ENCODE data around the gene FGA. TPM values are rescaled to one million over a fixed set of nuclear protein-coding genes. Genes with fewer than 3 reads are reported as not detected.

The FGA gene
- total and polyA plus RNA-seq, 9 of the 15 experiments (the other 6 are each of a cell fraction or from before 2014, with no cell fraction given), result 0.04 to 2.5 (median 0.07) TPM; not detected in 5

DNA sequence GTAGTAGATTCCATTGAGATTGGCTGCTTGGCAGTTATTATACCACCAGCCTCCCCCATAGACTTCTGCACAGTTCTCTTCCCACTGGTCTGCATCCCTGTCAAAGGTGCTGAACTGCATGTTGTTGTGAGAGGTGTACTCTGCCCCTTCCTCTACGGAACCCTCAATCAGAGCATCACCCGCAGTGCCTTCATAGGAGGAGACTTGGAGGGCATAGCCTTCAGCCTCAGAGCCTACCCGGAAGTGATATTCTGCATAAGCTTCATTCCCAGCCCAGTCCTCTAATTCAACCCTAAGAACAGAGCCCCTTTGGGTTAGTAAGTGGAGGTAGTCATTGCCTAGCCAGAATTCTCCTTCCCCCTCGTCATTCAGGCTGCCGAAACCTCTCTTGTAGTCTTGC, 6.3 kb downstream of the FGA start:
- CTCF ChIA-PET (ENCODE audit: low intra/inter-chr PET ratio), result no interaction called here
- no peak for TF ChIP-seq ZNF699 (CRISPR knock-in tag; IDR thresholded peaks at IDR 0.05; ENCODE audit: insufficient replicate concordance)
- TF ChIP-seq, protein P1, sequence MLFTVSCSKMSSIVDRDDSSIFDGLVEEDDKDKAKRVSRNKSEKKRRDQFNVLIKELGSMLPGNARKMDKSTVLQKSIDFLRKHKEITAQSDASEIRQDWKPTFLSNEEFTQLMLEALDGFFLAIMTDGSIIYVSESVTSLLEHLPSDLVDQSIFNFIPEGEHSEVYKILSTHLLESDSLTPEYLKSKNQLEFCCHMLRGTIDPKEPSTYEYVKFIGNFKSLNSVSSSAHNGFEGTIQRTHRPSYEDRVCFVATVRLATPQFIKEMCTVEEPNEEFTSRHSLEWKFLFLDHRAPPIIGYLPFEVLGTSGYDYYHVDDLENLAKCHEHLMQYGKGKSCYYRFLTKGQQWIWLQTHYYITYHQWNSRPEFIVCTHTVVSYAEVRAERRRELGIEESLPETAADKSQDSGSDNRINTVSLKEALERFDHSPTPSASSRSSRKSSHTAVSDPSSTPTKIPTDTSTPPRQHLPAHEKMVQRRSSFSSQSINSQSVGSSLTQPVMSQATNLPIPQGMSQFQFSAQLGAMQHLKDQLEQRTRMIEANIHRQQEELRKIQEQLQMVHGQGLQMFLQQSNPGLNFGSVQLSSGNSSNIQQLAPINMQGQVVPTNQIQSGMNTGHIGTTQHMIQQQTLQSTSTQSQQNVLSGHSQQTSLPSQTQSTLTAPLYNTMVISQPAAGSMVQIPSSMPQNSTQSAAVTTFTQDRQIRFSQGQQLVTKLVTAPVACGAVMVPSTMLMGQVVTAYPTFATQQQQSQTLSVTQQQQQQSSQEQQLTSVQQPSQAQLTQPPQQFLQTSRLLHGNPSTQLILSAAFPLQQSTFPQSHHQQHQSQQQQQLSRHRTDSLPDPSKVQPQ (CRISPR knock-in tag; IDR thresholded peaks at IDR 0.05; ENCODE audit: borderline replicate concordance), result no peak
- TF ChIP-seq CBX3 (IDR thresholded peaks at IDR 0.05; ENCODE audit: borderline replicate concordance in 1 of 2, low read length in 2 of 2), result no peak
- TF ChIP-seq, protein P2, sequence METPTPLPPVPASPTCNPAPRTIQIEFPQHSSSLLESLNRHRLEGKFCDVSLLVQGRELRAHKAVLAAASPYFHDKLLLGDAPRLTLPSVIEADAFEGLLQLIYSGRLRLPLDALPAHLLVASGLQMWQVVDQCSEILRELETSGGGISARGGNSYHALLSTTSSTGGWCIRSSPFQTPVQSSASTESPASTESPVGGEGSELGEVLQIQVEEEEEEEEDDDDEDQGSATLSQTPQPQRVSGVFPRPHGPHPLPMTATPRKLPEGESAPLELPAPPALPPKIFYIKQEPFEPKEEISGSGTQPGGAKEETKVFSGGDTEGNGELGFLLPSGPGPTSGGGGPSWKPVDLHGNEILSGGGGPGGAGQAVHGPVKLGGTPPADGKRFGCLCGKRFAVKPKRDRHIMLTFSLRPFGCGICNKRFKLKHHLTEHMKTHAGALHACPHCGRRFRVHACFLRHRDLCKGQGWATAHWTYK (CRISPR knock-in tag; IDR thresholded peaks at IDR 0.05), result no peak
- TF ChIP-seq POLR2A (conservative IDR thresholded peaks at IDR 0.05), result no peak
- TF ChIP-seq CSDE1 (IDR thresholded peaks at IDR 0.05), result no peak
- TF ChIP-seq ZNF444 (CRISPR knock-in tag; IDR thresholded peaks at IDR 0.05), result no peak
- TF ChIP-seq PHTF2 (CRISPR knock-in tag; IDR thresholded peaks at IDR 0.05), result no peak
- TF ChIP-seq ZNF586 (CRISPR knock-in tag; conservative IDR thresholded peaks at IDR 0.05), result no peak
- no peak for TF ChIP-seq NR2C1 (IDR thresholded peaks at IDR 0.05)
- TF ChIP-seq NR2C1 (tag; IDR thresholded peaks at IDR 0.05), result no peak
- TF ChIP-seq HDGF (IDR thresholded peaks at IDR 0.05), result no peak
- TF ChIP-seq ATF1 (CRISPR knock-in tag; IDR thresholded peaks at IDR 0.05), result no peak
- no peak for TF ChIP-seq ATF1 (tag; IDR thresholded peaks at IDR 0.05)
- no peak for TF ChIP-seq RBM25 (IDR thresholded peaks at IDR 0.05; ENCODE audit: low read depth, low read length, severe bottlenecking)
- TF ChIP-seq, protein P3, sequence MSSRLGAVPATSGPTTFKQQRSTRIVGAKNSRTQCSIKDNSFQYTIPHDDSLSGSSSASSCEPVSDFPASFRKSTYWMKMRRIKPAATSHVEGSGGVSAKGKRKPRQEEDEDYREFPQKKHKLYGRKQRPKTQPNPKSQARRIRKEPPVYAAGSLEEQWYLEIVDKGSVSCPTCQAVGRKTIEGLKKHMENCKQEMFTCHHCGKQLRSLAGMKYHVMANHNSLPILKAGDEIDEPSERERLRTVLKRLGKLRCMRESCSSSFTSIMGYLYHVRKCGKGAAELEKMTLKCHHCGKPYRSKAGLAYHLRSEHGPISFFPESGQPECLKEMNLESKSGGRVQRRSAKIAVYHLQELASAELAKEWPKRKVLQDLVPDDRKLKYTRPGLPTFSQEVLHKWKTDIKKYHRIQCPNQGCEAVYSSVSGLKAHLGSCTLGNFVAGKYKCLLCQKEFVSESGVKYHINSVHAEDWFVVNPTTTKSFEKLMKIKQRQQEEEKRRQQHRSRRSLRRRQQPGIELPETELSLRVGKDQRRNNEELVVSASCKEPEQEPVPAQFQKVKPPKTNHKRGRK (tag; IDR thresholded peaks at IDR 0.05), result no peak

More for the DNA sequence above, 6.3 kb downstream of the FGA start:
- in situ Hi-C loops (cut with MboI), result no loop called here
- POLR2A ChIA-PET, result no interaction called here
- intact Hi-C loops (cut with micrococcal nuclease), result no loop called here
- Histone ChIP-seq H3K4me3 (no peak overlapping the region), H3K9ac (ENCODE audit: insufficient read depth in 1 of 2, low read depth in 2 of 2, low read length in 2 of 2) (no peak overlapping the region), H3K79me2 (ENCODE audit: control insufficient read depth, insufficient read depth, low read length) (no peaks in the 10 kb centered on the region), H2AFZ (ENCODE audit: low read depth, low read length) (peak overlapping the region; percentile 43; the same call in 1 of the 2 replicates), H3K4me2 (ENCODE audit: insufficient read depth, low read length) (no peak overlapping the region), H3K4me1 (replicated peaks in 1 of 2; ENCODE audit: control insufficient read depth in 2 of 2, insufficient read depth in 2 of 2, low read length in 2 of 2) (no peaks in the 10 kb centered on the region; a peak in 1 of 5 replicates), H3K9me3 (replicated peaks; ENCODE audit: control insufficient read depth, insufficient read depth, low read depth, low read length) (no peaks in the 10 kb centered on the region), H3K36me3 (ENCODE audit: control insufficient read depth, insufficient read depth, low read length) (no peaks in the 10 kb centered on the region), H3K27ac (ENCODE audit: extremely low read depth, low read depth, low read length) (no peak overlapping the region), H4K20me1 (replicated peaks; ENCODE audit: control insufficient read depth, insufficient read depth, low read length) (no peaks in the 10 kb centered on the region), H3K9me1 (ENCODE audit: control insufficient read depth, insufficient read depth, low read length) (no peaks in the 10 kb centered on the region), H3K27me3 (ENCODE audit: control insufficient read depth in 2 of 2, insufficient read depth in 2 of 2, low read length in 2 of 2) (0 out of 5 replicates have a peak, but pooled peaks cover 0 to 2% of the 10 kb centered on the region in 2 experiments)
- WGBS (ENCODE audit: insufficient coverage, low coverage, missing lambda C conversion rate), result 20% methylated on average over 5 of the region's 5 CpGs
- no TSS peak for BruUV-seq (replicated peaks)
- no peak for FAIRE-seq
- no peak for ATAC-seq
- no peak for DNase-seq (ENCODE audit: extremely low read depth in 1 of 4, low spot score in 3 of 4)

All from K562 (cell line).